ENCODE data around the gene ARAP3. TPM values are rescaled to one million over a fixed set of nuclear protein-coding genes. Genes with fewer than 3 reads are reported as not detected.
A peak's percentile ranks its signal among the peaks of the same experiment; 100 is the strongest.

Gene ARAP3
- total RNA-seq, 1 donor from 2014 or later = 35.2 TPM

GRCh38 chr5:141683596-141684141 lies 1.6 kb upstream of the ARAP3 start:
- Histone ChIP-seq H3K27ac (peak overlapping the region; percentile 53), H3K4me3 (no peak overlapping the region), H3K4me1 (peaks cover 38% of the 10 kb centered on the region), H3K36me3 (no peaks in the 10 kb centered on the region), H3K27me3 (ENCODE audit: low read depth) (no peaks in the 10 kb centered on the region), H3K9me3 (no peaks in the 10 kb centered on the region)
- TF ChIP-seq, protein P1, sequence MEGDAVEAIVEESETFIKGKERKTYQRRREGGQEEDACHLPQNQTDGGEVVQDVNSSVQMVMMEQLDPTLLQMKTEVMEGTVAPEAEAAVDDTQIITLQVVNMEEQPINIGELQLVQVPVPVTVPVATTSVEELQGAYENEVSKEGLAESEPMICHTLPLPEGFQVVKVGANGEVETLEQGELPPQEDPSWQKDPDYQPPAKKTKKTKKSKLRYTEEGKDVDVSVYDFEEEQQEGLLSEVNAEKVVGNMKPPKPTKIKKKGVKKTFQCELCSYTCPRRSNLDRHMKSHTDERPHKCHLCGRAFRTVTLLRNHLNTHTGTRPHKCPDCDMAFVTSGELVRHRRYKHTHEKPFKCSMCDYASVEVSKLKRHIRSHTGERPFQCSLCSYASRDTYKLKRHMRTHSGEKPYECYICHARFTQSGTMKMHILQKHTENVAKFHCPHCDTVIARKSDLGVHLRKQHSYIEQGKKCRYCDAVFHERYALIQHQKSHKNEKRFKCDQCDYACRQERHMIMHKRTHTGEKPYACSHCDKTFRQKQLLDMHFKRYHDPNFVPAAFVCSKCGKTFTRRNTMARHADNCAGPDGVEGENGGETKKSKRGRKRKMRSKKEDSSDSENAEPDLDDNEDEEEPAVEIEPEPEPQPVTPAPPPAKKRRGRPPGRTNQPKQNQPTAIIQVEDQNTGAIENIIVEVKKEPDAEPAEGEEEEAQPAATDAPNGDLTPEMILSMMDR (IDR thresholded peaks at IDR 0.05) = no peak
- ATAC-seq = no peak
- no peak for DNase-seq
- intact Hi-C loops (cut with DNase I) = no loop called here

DNA sequence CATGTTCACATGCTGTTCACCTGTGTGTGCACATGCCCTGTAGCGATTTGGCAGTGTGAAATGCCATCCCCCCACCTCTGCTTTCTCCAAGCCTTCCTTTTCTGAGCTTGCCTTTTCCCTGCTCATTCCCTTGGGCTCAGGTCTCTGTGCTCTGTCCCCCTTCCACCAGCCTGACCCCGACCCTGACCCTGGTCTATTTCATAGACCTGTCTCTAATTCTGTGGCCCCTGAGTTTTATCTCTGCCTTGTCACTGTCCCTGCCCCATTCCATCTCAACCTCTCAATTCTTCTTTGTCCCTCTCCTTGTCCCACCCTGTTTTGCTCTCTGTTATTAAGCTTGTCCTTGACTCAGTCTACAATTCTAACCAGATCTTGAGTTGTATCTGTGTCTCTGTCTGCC lies 735 bp downstream of the ARAP3 start:
- ATAC-seq = no peak

DNA sequence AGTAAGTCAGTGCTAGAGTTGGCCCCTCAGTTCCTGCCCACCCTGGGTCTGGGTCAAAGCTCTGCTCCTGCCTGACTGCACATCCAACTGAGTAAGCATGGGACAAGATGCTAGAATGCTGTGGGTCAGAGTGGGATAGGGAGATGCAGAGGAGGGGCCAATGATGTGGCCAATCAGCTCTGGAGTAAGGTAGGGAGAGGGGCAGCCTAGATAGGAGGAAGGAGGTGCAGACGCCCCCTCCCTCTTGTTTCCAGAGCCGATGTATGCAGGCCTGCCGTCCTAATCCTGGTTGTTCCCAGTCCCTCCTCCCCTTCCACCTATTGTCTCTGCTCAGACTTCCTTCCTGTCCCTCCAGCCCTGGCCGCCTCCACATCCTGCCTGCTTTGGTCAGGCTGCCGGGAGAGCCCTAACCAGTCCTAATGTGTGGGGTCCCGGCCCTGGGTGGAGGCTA lies 1.3 kb downstream of the ARAP3 start:
- intact Hi-C loops (cut with DNase I) = no loop called here
- Histone ChIP-seq H3K27ac (peak overlapping the region; percentile 87), H3K9me3 (no peaks in the 10 kb centered on the region), H3K36me3 (no peaks in the 10 kb centered on the region), H3K4me1 (peaks cover 38% of the 10 kb centered on the region), H3K27me3 (ENCODE audit: low read depth) (no peaks in the 10 kb centered on the region), H3K4me3 (peak overlapping the region; percentile 58)
- TF ChIP-seq, protein P1 (IDR thresholded peaks at IDR 0.05) = no peak
- DNase-seq (peak; percentile 67), ATAC-seq (peak; percentile 8 to 21)

More for the DNA sequence above, 735 bp downstream of the ARAP3 start:
- no peaks in the 10 kb centered on the region for H3K36me3 ChIP-seq
- no peaks in the 10 kb centered on the region for H3K9me3 ChIP-seq
- intact Hi-C loops (cut with DNase I) = no loop called here
- peak overlapping the region; percentile 58 for H3K4me3 ChIP-seq
- peaks cover 38% of the 10 kb centered on the region for H3K4me1 ChIP-seq
- TF ChIP-seq, protein P1 (IDR thresholded peaks at IDR 0.05) = no peak
- H3K27me3 ChIP-seq (ENCODE audit: low read depth) = no peaks in the 10 kb centered on the region
- no peak for DNase-seq
- peak overlapping the region; percentile 87 for H3K27ac ChIP-seq

- Histone ChIP-seq H3K4me1 (peaks cover 38% of the 10 kb centered on the region), H3K27ac (peak overlapping the region; percentile 87), H3K36me3 (no peaks in the 10 kb centered on the region), H3K4me3 (peak overlapping the region; percentile 58), H3K27me3 (ENCODE audit: low read depth) (no peaks in the 10 kb centered on the region), H3K9me3 (no peaks in the 10 kb centered on the region)
- intact Hi-C loops (cut with DNase I) = no loop called here
- ATAC-seq = no peak
- TF ChIP-seq, protein P1 (IDR thresholded peaks at IDR 0.05) = no peak
- DNase-seq = no peak
Observed at GRCh38 chr5:141680178-141680577, 1.9 kb downstream of the ARAP3 start.

GRCh38 chr5:141677415-141677814 lies 4.6 kb downstream of the ARAP3 start:
- intact Hi-C loops (cut with DNase I) = no loop called here
- DNase-seq (no peak), ATAC-seq (no peak)

More at GRCh38 chr5:141677415-141677814, 4.6 kb downstream of the ARAP3 start:
- H3K27me3 ChIP-seq (ENCODE audit: low read depth) = no peaks in the 10 kb centered on the region
- H3K36me3 ChIP-seq = peaks cover 5% of the 10 kb centered on the region
- TF ChIP-seq, protein P1 (IDR thresholded peaks at IDR 0.05) = peak; percentile 10
- H3K4me3 ChIP-seq = no peak overlapping the region
- H3K9me3 ChIP-seq = no peaks in the 10 kb centered on the region
- H3K4me1 ChIP-seq = peaks cover 19% of the 10 kb centered on the region
- H3K27ac ChIP-seq = no peak overlapping the region
